ACHN (cell line): ENCODE results near the gene FKBP14.

Experiments
- DNase-seq: peaks from one replicate; pipeline ENCODE4 v3.0.0-alpha.2; 2015
- in situ Hi-C: cut with HindIII; loops from 2 replicates; pipeline ENCODE4 v1.10.0; 2017; ENCODE audit warnings: low sequenced_read_pairs, low pct_ligation_motif_present, low pct_unique_long_range_greater_than_20kb

FKBP14 gene

GRCh38 chr7:30038196-30038980, 11.9 kb upstream of the FKBP14 start:
- in situ Hi-C loops, result no loop called here
- no peak for DNase-seq

- in situ Hi-C loops, result no loop called here
- no peak for DNase-seq
Observed at GRCh38 chr7:30036220-30036619, 9.7 kb upstream of the FKBP14 start.

GRCh38 chr7:30034501-30034900, 8.0 kb upstream of the FKBP14 start:
- in situ Hi-C loops, result no loop called here
- DNase-seq, result no peak

GRCh38 chr7:30032310-30033125, 6.0 kb upstream of the FKBP14 start:
- in situ Hi-C loops, result no loop called here
- no peak for DNase-seq

GRCh38 chr7:30029696-30030095, 3.2 kb upstream of the FKBP14 start:
- in situ Hi-C loops, result no loop called here
- peak; percentile 38 for DNase-seq

- peak; percentile 55 for DNase-seq
- in situ Hi-C loops, result no loop called here
Observed at GRCh38 chr7:30028749-30029635, 2.5 kb upstream of the FKBP14 start.

- DNase-seq, result peak; percentile 92
- in situ Hi-C loops, result no loop called here
Observed at GRCh38 chr7:30028216-30028748, 1.8 kb upstream of the FKBP14 start, which contains the start of gene PLEKHA8. PLEKHA8 (plus strand) TSS chr7:30028412; CDS start chr7:30028763, 351 bp downstream.

- DNase-seq, result no peak
- in situ Hi-C loops, result no loop called here
Observed at GRCh38 chr7:30027740-30028215, 1.3 kb upstream of the FKBP14 start.

- DNase-seq, result peak; percentile 86
- in situ Hi-C loops, result no loop called here
Observed at GRCh38 chr7:30027065-30027456, 559 bp upstream of the FKBP14 start.

GRCh38 chr7:30023524-30023923, 3.0 kb downstream of the FKBP14 start:
- DNase-seq, result no peak

GRCh38 chr7:30022991-30023390, 3.5 kb downstream of the FKBP14 start:
- in situ Hi-C loops, result no loop called here
- no peak for DNase-seq

More at GRCh38 chr7:30023524-30023923, 3.0 kb downstream of the FKBP14 start:
- in situ Hi-C loops, result no loop called here

- in situ Hi-C loops, result no loop called here
- DNase-seq, result no peak
Observed at GRCh38 chr7:30020535-30020934, 6.0 kb downstream of the FKBP14 start.

GRCh38 chr7:30019960-30020359, 6.5 kb downstream of the FKBP14 start:
- no peak for DNase-seq
- in situ Hi-C loops, result no loop called here

GRCh38 chr7:30019387-30019786, 7.1 kb downstream of the FKBP14 start:
- in situ Hi-C loops, result no loop called here
- no peak for DNase-seq

GRCh38 chr7:30018451-30018850, 8.1 kb downstream of the FKBP14 start:
- in situ Hi-C loops, result no loop called here
- no peak for DNase-seq

- no peak for DNase-seq
- in situ Hi-C loops, result no loop called here
Observed at GRCh38 chr7:30012757-30013156, 13.7 kb downstream of the FKBP14 start.

- no peak for DNase-seq
- in situ Hi-C loops, result no loop called here
Observed at GRCh38 chr7:30010021-30010420, 16.5 kb downstream of the FKBP14 start.

GRCh38 chr7:30005464-30005863, 21.0 kb downstream of the FKBP14 start:
- in situ Hi-C loops, result no loop called here
- no peak for DNase-seq
